ENCODE measurements around the gene CCN5. TPM values are rescaled to one million over a fixed set of nuclear protein-coding genes. Genes with fewer than 3 reads are reported as not detected.

Gene CCN5
- total RNA-seq, 2 donors from 2014 or later, result 0.84 to 2.9 TPM

DNA sequence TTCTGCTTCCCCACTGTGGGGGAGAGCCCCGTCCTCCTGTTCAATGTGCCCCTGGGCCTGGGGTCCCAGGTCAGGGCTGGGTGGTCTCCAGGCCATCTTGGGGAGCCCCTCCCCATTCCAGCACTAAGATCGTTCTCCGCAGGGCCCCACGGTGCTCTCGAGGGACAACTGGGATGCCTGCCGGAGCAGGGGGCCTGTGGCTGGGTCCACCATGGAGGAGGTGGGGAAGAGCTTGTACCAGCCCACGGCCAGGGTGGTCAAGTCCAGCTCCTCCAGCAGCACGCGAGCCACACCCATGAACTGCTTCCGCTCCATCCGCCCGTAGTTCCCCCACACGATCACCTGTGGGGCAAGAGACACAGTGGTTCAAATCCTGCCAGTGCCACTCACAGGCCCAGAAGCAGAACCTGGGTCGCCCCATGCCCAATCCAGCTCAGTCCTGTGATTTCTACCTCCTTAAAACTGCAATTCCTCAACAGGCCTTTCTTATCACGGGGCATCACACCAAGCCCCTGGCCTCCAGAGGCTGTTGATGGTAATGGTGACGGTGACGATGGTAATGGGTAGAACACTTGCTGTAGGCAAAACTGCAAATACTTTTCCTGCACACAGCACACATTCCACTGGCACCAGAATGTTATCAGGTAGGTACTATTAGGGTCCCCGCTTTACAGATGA lies 41.0 kb downstream of the CCN5 start:
- no peak overlapping the region for H3K9ac ChIP-seq (ENCODE audit: low read depth in 2 of 2, low read length in 2 of 2)
- no peak overlapping the region for H3K27ac ChIP-seq
- TF ChIP-seq, protein P1, sequence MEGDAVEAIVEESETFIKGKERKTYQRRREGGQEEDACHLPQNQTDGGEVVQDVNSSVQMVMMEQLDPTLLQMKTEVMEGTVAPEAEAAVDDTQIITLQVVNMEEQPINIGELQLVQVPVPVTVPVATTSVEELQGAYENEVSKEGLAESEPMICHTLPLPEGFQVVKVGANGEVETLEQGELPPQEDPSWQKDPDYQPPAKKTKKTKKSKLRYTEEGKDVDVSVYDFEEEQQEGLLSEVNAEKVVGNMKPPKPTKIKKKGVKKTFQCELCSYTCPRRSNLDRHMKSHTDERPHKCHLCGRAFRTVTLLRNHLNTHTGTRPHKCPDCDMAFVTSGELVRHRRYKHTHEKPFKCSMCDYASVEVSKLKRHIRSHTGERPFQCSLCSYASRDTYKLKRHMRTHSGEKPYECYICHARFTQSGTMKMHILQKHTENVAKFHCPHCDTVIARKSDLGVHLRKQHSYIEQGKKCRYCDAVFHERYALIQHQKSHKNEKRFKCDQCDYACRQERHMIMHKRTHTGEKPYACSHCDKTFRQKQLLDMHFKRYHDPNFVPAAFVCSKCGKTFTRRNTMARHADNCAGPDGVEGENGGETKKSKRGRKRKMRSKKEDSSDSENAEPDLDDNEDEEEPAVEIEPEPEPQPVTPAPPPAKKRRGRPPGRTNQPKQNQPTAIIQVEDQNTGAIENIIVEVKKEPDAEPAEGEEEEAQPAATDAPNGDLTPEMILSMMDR (IDR thresholded peaks at IDR 0.05), result no peak
- H3K9me3 ChIP-seq, result no peaks in the 10 kb centered on the region
- H3K27me3 ChIP-seq, result no peaks in the 10 kb centered on the region
- H3K4me1 ChIP-seq, result no peaks in the 10 kb centered on the region
- no peak for DNase-seq
- no peaks in the 10 kb centered on the region for H3K36me3 ChIP-seq
- intact Hi-C loops (cut with DNase I), result no loop called here
- no peak overlapping the region for H3K4me3 ChIP-seq

DNA sequence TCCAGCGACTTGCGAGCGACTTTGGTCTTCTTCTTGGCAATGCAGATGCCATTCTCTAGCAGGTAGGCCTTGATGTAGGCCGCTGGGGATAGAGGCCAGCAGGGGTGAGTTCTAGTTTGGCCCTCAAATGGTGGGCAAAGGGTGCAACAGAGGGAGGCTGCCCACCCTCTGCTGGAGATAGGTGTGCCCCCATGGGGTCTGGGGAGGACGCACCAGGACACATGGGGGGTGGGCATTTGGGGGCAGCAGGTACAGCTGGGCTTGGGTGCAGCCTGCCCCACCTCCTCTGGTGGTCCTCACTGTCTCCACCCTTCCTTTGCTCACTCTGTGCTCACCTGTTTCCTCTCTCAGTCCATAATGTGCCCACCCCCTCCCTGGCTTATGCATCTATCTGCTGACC lies 41.8 kb downstream of the CCN5 start:
- no peaks in the 10 kb centered on the region for H3K36me3 ChIP-seq
- H3K4me1 ChIP-seq, result no peaks in the 10 kb centered on the region
- DNase-seq, result no peak
- no peak overlapping the region for H3K4me3 ChIP-seq
- H3K9ac ChIP-seq (ENCODE audit: low read depth in 2 of 2, low read length in 2 of 2), result no peak overlapping the region
- TF ChIP-seq, protein P1 (IDR thresholded peaks at IDR 0.05), result no peak
- no peak overlapping the region for H3K27ac ChIP-seq
- H3K27me3 ChIP-seq, result no peaks in the 10 kb centered on the region
- H3K9me3 ChIP-seq, result no peaks in the 10 kb centered on the region
- intact Hi-C loops (cut with DNase I), result no loop called here

DNA sequence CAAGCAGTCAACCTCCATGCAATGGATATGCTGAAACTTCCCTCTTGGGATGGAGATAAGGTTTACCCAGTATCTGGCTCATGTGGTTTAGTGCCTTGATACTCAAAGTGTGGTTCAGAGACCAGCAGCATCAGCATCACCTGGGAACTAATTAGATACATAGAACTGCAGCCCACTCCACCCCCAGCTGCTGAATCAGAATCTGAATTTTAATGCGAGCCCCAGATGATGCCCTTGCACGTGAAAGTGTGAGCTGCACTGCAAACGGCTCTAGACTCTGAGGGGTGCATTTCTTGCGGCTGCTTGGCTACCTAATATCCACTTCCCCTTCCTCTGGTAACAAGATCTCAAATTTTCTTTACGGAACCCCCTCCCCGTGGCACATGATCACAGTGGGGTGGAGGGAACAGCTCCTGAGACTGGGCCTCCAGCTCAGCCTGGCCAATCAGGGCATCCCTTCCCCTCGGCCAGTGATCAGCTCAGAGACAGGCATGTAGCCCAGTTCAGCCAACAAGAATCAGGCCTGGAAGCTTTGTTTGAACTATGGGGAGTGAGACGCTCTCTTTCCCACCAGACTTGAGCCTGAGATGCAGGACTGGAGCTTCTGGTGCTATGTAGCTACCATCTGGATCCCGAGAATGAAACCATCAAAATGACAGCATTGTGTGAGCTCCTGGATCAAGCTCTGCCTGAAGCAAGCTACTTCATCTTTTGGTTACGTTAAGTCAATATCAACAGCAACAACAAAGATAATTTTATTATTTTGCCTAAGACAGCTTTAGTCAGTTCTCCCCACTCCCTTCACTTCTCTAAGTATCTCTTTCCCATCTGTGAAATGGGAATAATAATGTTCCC lies 43.3 kb downstream of the CCN5 start:
- intact Hi-C loops (cut with DNase I), result no loop called here
- no peaks in the 10 kb centered on the region for H3K4me1 ChIP-seq
- no peaks in the 10 kb centered on the region for H3K9me3 ChIP-seq
- H3K36me3 ChIP-seq, result no peaks in the 10 kb centered on the region
- no peak for DNase-seq
- TF ChIP-seq, protein P1 (IDR thresholded peaks at IDR 0.05), result no peak
- H3K27me3 ChIP-seq, result no peaks in the 10 kb centered on the region
- H3K9ac ChIP-seq (ENCODE audit: low read depth in 2 of 2, low read length in 2 of 2), result no peak overlapping the region
- no peak overlapping the region for H3K27ac ChIP-seq
- H3K4me3 ChIP-seq, result no peak overlapping the region

DNA sequence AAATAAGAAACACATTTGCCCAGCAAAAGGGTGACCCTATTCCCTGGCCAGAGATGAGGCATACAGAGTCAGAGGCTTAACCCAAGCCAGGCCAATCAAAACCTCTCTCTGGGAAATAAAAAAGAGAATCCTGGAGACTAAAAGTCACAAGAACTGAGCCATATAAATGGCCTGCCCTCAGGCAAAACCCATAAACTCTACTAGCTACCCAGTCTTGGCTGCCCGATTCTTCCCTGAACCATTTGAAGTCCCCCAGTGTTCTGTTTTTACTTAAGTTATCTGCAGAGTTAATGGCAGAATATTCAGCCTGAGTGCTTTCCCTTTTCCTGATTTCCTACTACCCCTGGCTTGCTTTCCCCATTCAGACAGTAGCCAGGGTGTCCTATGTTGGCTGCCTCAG lies 44.4 kb downstream of the CCN5 start:
- intact Hi-C loops (cut with DNase I), result no loop called here
- TF ChIP-seq, protein P1 (IDR thresholded peaks at IDR 0.05), result no peak

DNA sequence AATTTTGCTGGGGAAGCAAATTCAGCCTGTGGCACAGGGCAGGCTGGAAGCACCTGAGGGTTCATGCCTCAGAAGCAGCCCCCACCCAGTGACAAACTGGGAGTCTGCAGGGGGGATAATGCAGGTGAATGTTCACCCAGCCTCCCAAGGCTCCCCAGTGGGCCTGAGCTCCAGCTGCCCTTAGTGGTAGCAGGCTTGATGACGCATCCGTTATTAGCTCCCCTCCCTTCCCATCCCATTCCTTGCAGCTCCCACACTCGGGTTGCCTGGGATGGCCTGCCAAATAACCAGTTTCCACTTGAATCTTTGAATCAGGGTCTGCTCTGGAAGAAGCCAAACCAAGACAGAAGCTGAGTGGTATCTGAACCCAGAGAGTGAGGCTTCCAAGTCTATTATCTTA lies 46.3 kb downstream of the CCN5 start:
- Histone ChIP-seq H3K27ac (no peak overlapping the region), H3K9me3 (no peaks in the 10 kb centered on the region), H3K27me3 (no peaks in the 10 kb centered on the region), H3K4me1 (no peaks in the 10 kb centered on the region), H3K9ac (ENCODE audit: low read depth in 2 of 2, low read length in 2 of 2) (no peak overlapping the region), H3K36me3 (no peaks in the 10 kb centered on the region), H3K4me3 (no peak overlapping the region)
- DNase-seq, result no peak
- TF ChIP-seq, protein P1 (IDR thresholded peaks at IDR 0.05), result no peak
- intact Hi-C loops (cut with DNase I), result no loop called here

More for the DNA sequence above, 44.4 kb downstream of the CCN5 start:
- Histone ChIP-seq H3K36me3 (no peaks in the 10 kb centered on the region), H3K9ac (ENCODE audit: low read depth in 2 of 2, low read length in 2 of 2) (no peak overlapping the region), H3K4me1 (no peaks in the 10 kb centered on the region), H3K9me3 (no peaks in the 10 kb centered on the region), H3K27ac (no peak overlapping the region), H3K27me3 (no peaks in the 10 kb centered on the region), H3K4me3 (no peak overlapping the region)
- no peak for DNase-seq

All from colonic mucosa (tissue), 4 donors.